Tibial artery (tissue), 4 donors: ENCODE measurements around the gene AFF3.

Experiments
- DNase-seq, 2 donors: peaks; one replicate each; pipeline ENCODE4 v3.0.0-alpha.2; 2019
- H3K27ac ChIP-seq, 2 donors: fragments of 200-600 bp; sonication (generic) in 1 of 2; 1 replicate in 1 of 2; 2 replicates in 1 of 2; pipeline ENCODE4 v1.5.1; 2018 to 2019; ENCODE audit warnings: mild to moderate bottlenecking in 1 of 2
- H3K27me3 ChIP-seq, 2 donors: fragments of 200-600 bp; sonication (generic) in 1 of 2; one replicate each; pipeline versions ENCODE4 v1.5.1 to v1.6.0; 2016 to 2019
- H3K36me3 ChIP-seq, 3 donors: fragments of 200-600 bp; sonication (generic) in 2 of 3; one replicate each; pipeline ENCODE4 v1.5.1; 2016 to 2019; ENCODE audit warnings: mild to moderate bottlenecking in 2 of 3
- H3K4me1 ChIP-seq, 4 donors: fragments of 200-600 bp; sonication (generic) in 2 of 4; 1 replicate in 3 of 4; 2 replicates in 1 of 4; pipeline ENCODE4 v1.5.1; 2016 to 2019
- H3K4me3 ChIP-seq, 2 donors: fragments of 200-600 bp; sonication (generic) in 1 of 2; 1 replicate in 1 of 2; 2 replicates in 1 of 2; pipeline ENCODE4 v1.5.1; 2018 to 2019; ENCODE audit warnings: mild to moderate bottlenecking in 2 of 2
- H3K9me3 ChIP-seq, 3 donors: fragments of 200-600 bp; sonication (generic) in 1 of 3; one replicate each; pipeline ENCODE4 v1.5.1; 2016 to 2019
- CTCF ChIP-seq, 2 experiments: fragments of 200-600 bp in 1 of 2; fragments of 450-650 bp in 1 of 2; IDR thresholded peaks; one replicate each; pipeline ENCODE4 v1.5.1; 2017 to 2019; ENCODE audit warnings: antibody characterized with exemption in 2 of 2, mild to moderate bottlenecking in 1 of 2, moderate library complexity in 1 of 2
- intact Hi-C: fragments of 100-400 bp; cut with DNase I; formaldehyde crosslinking; loops from one replicate; pipeline ENCODE4 v1.15.0; 2023; ENCODE audit warnings: low total_unique reads

The AFF3 gene

GRCh38 chr2:100063459-100063953 lies 78.9 kb downstream of the AFF3 start:
- intact Hi-C loops = no loop called here
- Histone ChIP-seq H3K9me3 (no peaks in the 10 kb centered on the region), H3K4me3 (no peak overlapping the region), H3K27ac (no peak overlapping the region), H3K27me3 (no peaks in the 10 kb centered on the region), H3K36me3 (no peaks in the 10 kb centered on the region), H3K4me1 (peaks cover 0 to 7% (median 0%) of the 10 kb centered on the region in 4 donors)
- no peak for TF ChIP-seq CTCF (IDR thresholded peaks at IDR 0.05)
- no peak for DNase-seq

GRCh38 chr2:100062336-100062735 lies 80.1 kb downstream of the AFF3 start:
- TF ChIP-seq CTCF (IDR thresholded peaks at IDR 0.05) = no peak
- peaks cover 0 to 10% (median 8%) of the 10 kb centered on the region in 4 donors for H3K4me1 ChIP-seq
- intact Hi-C loops = no loop called here

GRCh38 chr2:100060875-100061274 lies 81.5 kb downstream of the AFF3 start:
- Histone ChIP-seq H3K9me3 (no peaks in the 10 kb centered on the region), H3K27me3 (no peaks in the 10 kb centered on the region), H3K27ac (no peak overlapping the region), H3K4me3 (no peak overlapping the region), H3K4me1 (peaks cover 0 to 10% (median 8%) of the 10 kb centered on the region in 4 donors), H3K36me3 (no peaks in the 10 kb centered on the region)
- DNase-seq = no peak
- no peak for TF ChIP-seq CTCF (IDR thresholded peaks at IDR 0.05)
- intact Hi-C loops = no loop called here

More at GRCh38 chr2:100062336-100062735, 80.1 kb downstream of the AFF3 start:
- Histone ChIP-seq H3K36me3 (no peaks in the 10 kb centered on the region), H3K27me3 (no peaks in the 10 kb centered on the region), H3K9me3 (no peaks in the 10 kb centered on the region), H3K4me3 (no peak overlapping the region), H3K27ac (no peak overlapping the region)
- no peak for DNase-seq

GRCh38 chr2:100059638-100060037 lies 82.8 kb downstream of the AFF3 start:
- Histone ChIP-seq H3K36me3 (no peaks in the 10 kb centered on the region), H3K27me3 (no peaks in the 10 kb centered on the region), H3K4me1 (peaks cover 0 to 10% (median 8%) of the 10 kb centered on the region in 4 donors), H3K27ac (no peak overlapping the region), H3K9me3 (no peaks in the 10 kb centered on the region), H3K4me3 (no peak overlapping the region)
- no peak for DNase-seq
- intact Hi-C loops = no loop called here
- no peak for TF ChIP-seq CTCF (IDR thresholded peaks at IDR 0.05)

GRCh38 chr2:100057901-100058261 lies 84.5 kb downstream of the AFF3 start:
- H3K27me3 ChIP-seq = no peaks in the 10 kb centered on the region
- H3K4me1 ChIP-seq = peaks cover 0 to 10% (median 8%) of the 10 kb centered on the region in 4 donors
- no peaks in the 10 kb centered on the region for H3K36me3 ChIP-seq
- DNase-seq = no peak
- no peak for TF ChIP-seq CTCF (IDR thresholded peaks at IDR 0.05)
- H3K27ac ChIP-seq = no peak overlapping the region
- no peak overlapping the region for H3K4me3 ChIP-seq
- intact Hi-C loops = no loop called here
- H3K9me3 ChIP-seq = no peaks in the 10 kb centered on the region

GRCh38 chr2:100054426-100054825 lies 88.0 kb downstream of the AFF3 start:
- intact Hi-C loops = no loop called here

More at GRCh38 chr2:100054426-100054825, 88.0 kb downstream of the AFF3 start:
- H3K36me3 ChIP-seq = no peaks in the 10 kb centered on the region
- no peak overlapping the region for H3K27ac ChIP-seq
- peaks cover 0 to 10% (median 8%) of the 10 kb centered on the region in 4 donors for H3K4me1 ChIP-seq
- H3K27me3 ChIP-seq = no peaks in the 10 kb centered on the region
- no peak for TF ChIP-seq CTCF (IDR thresholded peaks at IDR 0.05)
- H3K9me3 ChIP-seq = no peaks in the 10 kb centered on the region
- no peak for DNase-seq
- H3K4me3 ChIP-seq = no peak overlapping the region
